Neuronal stem cell (in vitro differentiated cells): Measurements from ENCODE around the gene TUBA4A.
"Not testable (repeated sequence)": the region's sequence is repeated elsewhere in the genome, so short reads cannot be mapped to it uniquely, and the experiment has no call there.

Source experiments
- DNase-seq: peaks from one replicate; pipeline ENCODE4 v3.0.0-alpha.2; 2013; ENCODE audit warnings: low spot score
- H2AFZ ChIP-seq: one replicate; pipeline ENCODE4 v1.6.1; 2013; ENCODE audit warnings: mild to moderate bottlenecking, low read length, inconsistent platforms
- H2AK5ac ChIP-seq: 2 replicates; pipeline ENCODE4 v1.6.1; 2013; ENCODE audit warnings: low read depth, mild to moderate bottlenecking, inconsistent platforms, low read length, moderate library complexity, mixed read lengths
- H2BK120ac ChIP-seq: 2 replicates; pipeline ENCODE4 v1.6.1; 2013; ENCODE audit warnings: low read depth, mild to moderate bottlenecking, inconsistent platforms, low read length, moderate library complexity, mixed read lengths
- H2BK12ac ChIP-seq: one replicate; pipeline ENCODE4 v1.6.1; 2013; ENCODE audit warnings: low read length, inconsistent platforms
- H2BK15ac ChIP-seq: 2 replicates; pipeline ENCODE4 v1.6.1; 2013; ENCODE audit warnings: mild to moderate bottlenecking, low read length, inconsistent platforms, mixed read lengths
- H2BK5ac ChIP-seq: one replicate; pipeline ENCODE4 v1.6.1; 2013; ENCODE audit warnings: inconsistent platforms, mild to moderate bottlenecking, low read length, moderate library complexity
- H3K14ac ChIP-seq: one replicate; pipeline ENCODE4 v1.6.1; 2013; ENCODE audit warnings: low read length, inconsistent platforms
- H3K18ac ChIP-seq: 2 replicates; pipeline ENCODE4 v1.6.1; 2013; ENCODE audit warnings: low read length, inconsistent platforms
- H3K23ac ChIP-seq: 2 replicates; pipeline ENCODE4 v1.6.1; 2013; ENCODE audit warnings: low read depth, mild to moderate bottlenecking, mixed read lengths, low read length, inconsistent platforms; ENCODE audit not compliant: poor library complexity
- H3K27ac ChIP-seq: replicated peaks from 3 replicates; pipeline ENCODE4 v1.5.1; 2013; ENCODE audit warnings: low read length, inconsistent platforms
- H3K27me3 ChIP-seq, 3 experiments: 2 replicates each; pipeline ENCODE4 v1.6.1; 2013; ENCODE audit warnings: low read length in 3 of 3, mild to moderate bottlenecking in 2 of 3, inconsistent platforms in 1 of 3, low read depth in 1 of 3, mixed read lengths in 1 of 3, moderate library complexity in 1 of 3; ENCODE audit not compliant: control insufficient read depth in 3 of 3, insufficient read depth in 3 of 3
- H3K36me3 ChIP-seq, 2 donors: replicated peaks in 1 of 2; 2 replicates each; pipeline ENCODE4 v1.6.1; 2013; ENCODE audit warnings: low read length in 2 of 2; ENCODE audit not compliant: control insufficient read depth in 2 of 2, insufficient read depth in 2 of 2
- H3K4ac ChIP-seq: 2 replicates; pipeline ENCODE4 v1.6.1; 2013; ENCODE audit warnings: inconsistent platforms, mild to moderate bottlenecking, low read length, moderate library complexity
- H3K4me1 ChIP-seq, 2 donors: 1 replicate in 1 of 2; 2 replicates in 1 of 2; pipeline ENCODE4 v1.6.1; 2013; ENCODE audit warnings: low read length in 2 of 2, low read depth in 1 of 2; ENCODE audit not compliant: control insufficient read depth in 2 of 2, insufficient read depth in 1 of 2
- H3K4me2 ChIP-seq: one replicate; pipeline ENCODE4 v1.6.1; 2013; ENCODE audit warnings: mild to moderate bottlenecking, low read length, inconsistent platforms; ENCODE audit not compliant: insufficient read depth, poor library complexity, severe bottlenecking
- H3K4me3 ChIP-seq, 2 donors: 2 replicates each; pipeline ENCODE4 v1.5.1; 2013; ENCODE audit warnings: low read length in 2 of 2, mild to moderate bottlenecking in 2 of 2, inconsistent platforms in 1 of 2, moderate library complexity in 1 of 2
- H3K79me1 ChIP-seq: one replicate; pipeline ENCODE4 v1.6.1; 2013; ENCODE audit warnings: low read depth, mild to moderate bottlenecking, inconsistent platforms, low read length, moderate library complexity
- H3K9ac ChIP-seq: one replicate; pipeline ENCODE4 v1.6.1; 2013; ENCODE audit warnings: mild to moderate bottlenecking, low read depth, low read length, inconsistent platforms; ENCODE audit not compliant: poor library complexity
- H3K9me3 ChIP-seq, 2 donors: replicated peaks in 1 of 2; 2 replicates each; pipeline versions ENCODE3 to v1.6.1; 2013; ENCODE audit warnings: low read length in 2 of 2, mild to moderate bottlenecking in 2 of 2, inconsistent platforms in 1 of 2, low read depth in 1 of 2, mixed read lengths in 1 of 2, moderate library complexity in 1 of 2; ENCODE audit not compliant: control insufficient read depth in 2 of 2, insufficient read depth in 1 of 2
- H4K8ac ChIP-seq: one replicate; pipeline ENCODE4 v1.6.1; 2013; ENCODE audit warnings: low read depth, mild to moderate bottlenecking, inconsistent platforms, low read length, moderate library complexity
- H4K91ac ChIP-seq: one replicate; pipeline ENCODE4 v1.6.1; 2013; ENCODE audit warnings: low read length, low read depth, mild to moderate bottlenecking, inconsistent platforms; ENCODE audit not compliant: poor library complexity
- WGBS, 2 donors: extraction: QIAGEN DNeasy Blood & Tissue Kit; methylation state at CpG; one replicate each; pipeline ENCODE4 v1.1.7; 2013; ENCODE audit warnings: missing lambda C conversion rate in 2 of 2, mixed read lengths in 1 of 2; ENCODE audit not compliant: insufficient read length in 2 of 2, insufficient replicate concordance in 1 of 2; ENCODE audit errors: extremely low coverage in 2 of 2; 5-methylcytosine and 5-hydroxymethylcytosine counted together

TUBA4A gene

DNA sequence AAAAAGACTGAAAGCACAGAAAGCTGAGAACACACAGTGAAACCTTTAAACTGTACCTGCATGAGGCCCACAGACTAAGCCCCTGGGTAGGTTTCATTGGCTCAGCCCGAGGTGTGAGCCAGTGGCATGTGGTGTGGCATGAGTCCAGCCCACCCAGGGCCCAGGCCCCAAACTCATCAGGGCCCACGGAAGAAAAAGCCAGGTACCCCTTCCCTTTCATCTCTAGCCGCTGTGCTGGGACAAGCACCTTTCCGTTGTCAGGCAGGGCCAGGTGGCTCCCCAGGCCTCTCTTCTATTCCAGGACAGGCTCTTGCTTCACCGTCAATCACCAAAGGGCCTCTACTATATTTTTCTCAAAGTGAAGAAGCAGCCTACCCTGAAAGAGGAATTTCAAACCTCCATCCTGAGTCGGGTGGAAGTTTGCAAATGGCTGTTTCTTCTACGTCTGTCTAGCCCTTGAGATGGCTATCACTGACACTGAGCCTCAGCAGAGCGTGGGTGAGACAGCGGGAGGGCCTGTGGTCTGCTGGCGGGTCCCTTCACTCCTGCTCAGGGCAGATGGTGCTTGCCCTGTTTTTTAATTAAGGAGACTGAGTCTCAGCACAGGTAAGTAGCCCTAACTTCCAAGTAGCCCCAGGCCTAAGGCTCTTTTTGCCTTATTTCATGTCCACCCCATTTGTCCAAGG lies 34.0 kb upstream of the TUBA4A start:
- peaks cover 6 to 7% of the 10 kb centered on the region in 2 donors for H3K4me1 ChIP-seq
- peaks cover 0 to 10% (median 0%) of the 10 kb centered on the region in 3 experiments for H3K27me3 ChIP-seq
- H3K9ac ChIP-seq = no peak overlapping the region
- no peak for DNase-seq
- H3K18ac ChIP-seq = no peak overlapping the region
- no peak overlapping the region for H2BK15ac ChIP-seq
- H3K4ac ChIP-seq = no peak overlapping the region
- H3K23ac ChIP-seq = no peak overlapping the region
- no peak overlapping the region for H2BK120ac ChIP-seq
- H4K91ac ChIP-seq = no peak overlapping the region
- H2BK12ac ChIP-seq = no peak overlapping the region
- no peak overlapping the region for H2AK5ac ChIP-seq
- H3K4me3 ChIP-seq = no peak overlapping the region
- H3K27ac ChIP-seq = no peak overlapping the region
- no peak overlapping the region for H4K8ac ChIP-seq
- H3K14ac ChIP-seq = no peak overlapping the region
- no CpG with 5 or more reads among the region's 10 CpGs for WGBS, 2 donors
- H2AFZ ChIP-seq = no peak overlapping the region
- H3K36me3 ChIP-seq = peaks cover 14 to 20% of the 10 kb centered on the region in 2 donors
- peaks cover 7% of the 10 kb centered on the region for H3K79me1 ChIP-seq
- H2BK5ac ChIP-seq = no peak overlapping the region
- no peak overlapping the region for H3K4me2 ChIP-seq
- H3K9me3 ChIP-seq = peaks cover 0 to under 1% of the 10 kb centered on the region in 2 donors

GRCh38 chr2:219287116-219287440 lies 33.4 kb upstream of the TUBA4A start:
- not testable (repeated sequence) for H2BK12ac ChIP-seq, H3K27me3 ChIP-seq, H2BK120ac ChIP-seq, H2AK5ac ChIP-seq, H3K23ac ChIP-seq, H3K4me1 ChIP-seq, H3K4me3 ChIP-seq, H3K9ac ChIP-seq, H3K4me2 ChIP-seq, H3K4ac ChIP-seq, H3K79me1 ChIP-seq, H2AFZ ChIP-seq, H3K14ac ChIP-seq, H3K18ac ChIP-seq, H4K91ac ChIP-seq, H2BK15ac ChIP-seq, H3K9me3 ChIP-seq, H3K27ac ChIP-seq, H4K8ac ChIP-seq, DNase-seq
- H2BK5ac ChIP-seq = peak overlapping the region; percentile 66
- H3K36me3 ChIP-seq = peaks cover 14 to 26% of the 10 kb centered on the region in 2 donors
- no CpG with 5 or more reads among the region's 6 CpGs for WGBS, 2 donors

DNA sequence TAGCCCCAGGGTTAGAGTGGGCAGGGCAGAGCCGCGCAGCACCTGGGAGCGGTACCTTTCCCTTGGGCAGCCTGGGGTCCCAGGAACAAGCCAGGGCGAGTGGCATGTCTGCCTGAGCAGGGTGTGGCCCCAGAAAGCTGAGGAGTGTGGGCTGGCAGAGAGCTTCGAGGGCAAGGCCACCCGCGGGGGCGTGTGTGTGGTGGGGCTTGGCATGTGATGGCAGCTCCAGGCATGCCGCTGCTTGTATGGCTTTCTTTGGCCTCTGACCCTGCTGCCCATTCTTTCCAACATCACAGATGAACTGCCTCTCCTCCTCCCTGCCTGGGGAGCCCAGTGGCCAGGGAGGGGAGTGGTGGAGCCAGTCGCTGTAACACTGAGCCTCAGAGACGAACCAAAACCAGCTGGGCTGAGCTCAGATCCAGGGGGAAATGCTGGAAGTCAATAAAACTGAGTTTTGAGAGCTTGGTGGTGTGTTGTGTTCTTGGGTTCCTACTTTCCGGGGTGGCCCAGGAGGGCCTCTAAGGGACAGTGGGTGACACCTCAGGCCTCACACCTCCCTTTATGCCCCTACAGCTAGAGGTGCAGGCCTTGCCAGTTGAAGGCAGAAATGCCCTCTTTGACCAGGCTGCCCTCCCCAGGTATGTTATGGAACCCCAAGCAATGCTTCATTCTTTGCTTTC lies 32.9 kb upstream of the TUBA4A start:
- no peak overlapping the region for H3K4me2 ChIP-seq
- WGBS, 2 donors = no CpG with 5 or more reads among the region's 12 CpGs
- peak overlapping the region; percentile 97 for H2AK5ac ChIP-seq
- peaks cover 6 to 7% of the 10 kb centered on the region in 2 donors for H3K4me1 ChIP-seq
- H3K9me3 ChIP-seq = no peaks in the 10 kb centered on the region
- H2BK5ac ChIP-seq = peak overlapping the region; percentile 66
- DNase-seq = no peak
- H3K14ac ChIP-seq = peak overlapping the region; percentile 97
- H3K4me3 ChIP-seq = no peak overlapping the region
- H4K91ac ChIP-seq = no peak overlapping the region
- peak overlapping the region; percentile 81 for H2BK120ac ChIP-seq
- peaks cover 0 to 5% (median 0%) of the 10 kb centered on the region in 3 experiments for H3K27me3 ChIP-seq
- peaks cover 17 to 30% of the 10 kb centered on the region in 2 donors for H3K36me3 ChIP-seq
- peaks cover 7% of the 10 kb centered on the region for H3K79me1 ChIP-seq
- H3K18ac ChIP-seq = peak overlapping the region; percentile 97
- no peak overlapping the region for H3K4ac ChIP-seq
- peak overlapping the region; percentile 91 for H3K23ac ChIP-seq
- H3K27ac ChIP-seq = peak overlapping the region; percentile 37
- H4K8ac ChIP-seq = peak overlapping the region; percentile 99
- H2BK12ac ChIP-seq = peak overlapping the region; percentile 46
- peak overlapping the region; percentile 60 for H3K9ac ChIP-seq
- no peak overlapping the region for H2AFZ ChIP-seq
- peak overlapping the region; percentile 37 for H2BK15ac ChIP-seq

DNA sequence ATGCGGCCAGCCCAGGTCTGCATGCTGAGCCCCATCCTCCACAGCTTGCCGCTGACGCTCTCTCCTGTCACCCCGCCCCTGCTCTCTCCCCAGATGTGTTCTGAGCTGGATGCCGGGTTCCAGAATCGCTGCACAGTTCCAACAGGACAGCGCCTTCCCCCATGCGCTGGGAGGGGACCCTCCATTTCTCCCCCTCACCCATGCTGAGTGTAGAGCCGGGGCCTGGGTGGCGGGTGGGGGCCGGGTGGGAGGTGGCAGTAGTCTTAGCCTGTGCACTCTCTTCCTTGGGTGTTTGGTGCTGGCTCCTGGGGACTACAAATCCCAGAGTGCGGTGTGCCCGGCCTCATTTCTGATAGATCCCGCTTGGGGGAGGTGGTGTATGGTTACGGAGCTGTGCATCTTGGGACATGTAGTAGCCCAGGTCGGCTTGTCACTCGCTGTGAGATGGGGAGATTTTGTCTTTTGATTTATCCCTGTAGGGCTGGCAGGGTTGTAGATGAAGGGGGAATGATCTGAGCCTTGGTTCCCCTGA lies 32.2 kb upstream of the TUBA4A start:
- Histone ChIP-seq H4K8ac (peak overlapping the region; percentile 99), H3K79me1 (peaks cover 7% of the 10 kb centered on the region), H2BK5ac (peak overlapping the region; percentile 66), H3K14ac (peak overlapping the region; percentile 97), H2AK5ac (peak overlapping the region; percentile 99), H3K9ac (peak overlapping the region; percentile 60), H3K27me3 (no peaks in the 10 kb centered on the region), H2BK15ac (peak overlapping the region; percentile 37), H3K4me3 (no peak overlapping the region), H3K23ac (peak overlapping the region; percentile 91), H3K4me1 (peaks cover 6 to 7% of the 10 kb centered on the region in 2 donors), H4K91ac (no peak overlapping the region), H2AFZ (no peak overlapping the region), H3K4ac (no peak overlapping the region), H2BK120ac (peak overlapping the region; percentile 81), H3K27ac (peak overlapping the region; percentile 29), H2BK12ac (no peak overlapping the region), H3K18ac (peak overlapping the region; percentile 97), H3K36me3 (peaks cover 17 to 36% of the 10 kb centered on the region in 2 donors), H3K9me3 (no peaks in the 10 kb centered on the region), H3K4me2 (no peak overlapping the region)
- no peak for DNase-seq
- no CpG with 5 or more reads among the region's 17 CpGs for WGBS, 2 donors
